H1 (cell line): ENCODE results near the gene LAMTOR4. TPM values are rescaled to one million over a fixed set of nuclear protein-coding genes. Genes with fewer than 3 reads are reported as not detected.

Experiments
- CTCF ChIA-PET: fragments of 300-600 bp; sonication (Branson Sonifier 250); formaldehyde crosslinking; loops from one replicate; lab custom pipeline; 2021; ENCODE audit not compliant: partially characterized antibody; lab: Charles Lee
- POLR2A ChIA-PET: fragments of 300-600 bp; sonication (Branson Sonifier 250); formaldehyde crosslinking; loops from one replicate; lab custom pipeline; 2021; ENCODE audit warnings: inconsistent platforms; ENCODE audit not compliant: partially characterized antibody; lab: Charles Lee
- DNase-seq, 2 experiments: peaks; one replicate each; pipeline versions ENCODE4 v3.0.0 to v3.0.0-alpha.2; 2010 to 2022; ENCODE audit warnings: low spot score in 2 of 2, low read depth in 1 of 2, mixed read lengths in 1 of 2
- FAIRE-seq: peaks from 2 replicates; lab custom pipeline; 2011; peaks lifted over from hg19 to GRCh38; lab: Jason Lieb, UNC
- H2AFZ ChIP-seq: 2 replicates; pipeline ENCODE4 v1.8.1; 2012; ENCODE audit warnings: low read length, inconsistent platforms
- H2AK5ac ChIP-seq: 2 replicates; pipeline ENCODE4 v1.6.1; 2013; ENCODE audit warnings: low read depth, low read length
- H2BK120ac ChIP-seq: replicated peaks from 2 replicates; pipeline ENCODE3; 2013; ENCODE audit warnings: low read depth, low read length, inconsistent platforms
- H2BK12ac ChIP-seq: 2 replicates; pipeline ENCODE4 v1.6.1; 2013; ENCODE audit warnings: low read depth, low read length
- H2BK15ac ChIP-seq: 2 replicates; pipeline ENCODE4 v1.6.1; 2013; ENCODE audit warnings: low read length
- H2BK20ac ChIP-seq: 2 replicates; pipeline ENCODE4 v1.6.1; 2013; ENCODE audit warnings: low read length
- H2BK5ac ChIP-seq: 2 replicates; pipeline ENCODE4 v1.6.1; 2013; ENCODE audit warnings: low read depth, low read length
- H3K14ac ChIP-seq: 2 replicates; pipeline ENCODE4 v1.6.1; 2013; ENCODE audit warnings: inconsistent platforms; ENCODE audit not compliant: insufficient read length
- H3K18ac ChIP-seq: 2 replicates; pipeline ENCODE4 v1.6.1; 2013; ENCODE audit warnings: low read length; ENCODE audit errors: extremely low read depth
- H3K23ac ChIP-seq: 2 replicates; pipeline ENCODE4 v1.6.1; 2013; ENCODE audit warnings: inconsistent platforms; ENCODE audit not compliant: insufficient read length
- H3K23me2 ChIP-seq: 2 replicates; pipeline ENCODE4 v1.6.1; 2013; ENCODE audit warnings: low read depth, low read length
- H3K27ac ChIP-seq: 2 replicates; pipeline ENCODE4 v1.6.1; 2011; ENCODE audit warnings: low read depth, low read length, inconsistent platforms
- H3K27me3 ChIP-seq, 4 experiments: replicated peaks in 1 of 4; 1 replicate in 1 of 4; 2 replicates in 3 of 4; pipeline versions ENCODE4 v1.6.1 to v1.8.1; 2011 to 2013; ENCODE audit warnings: low read length in 3 of 4, mild to moderate bottlenecking in 3 of 4, inconsistent platforms in 2 of 4, mixed read lengths in 2 of 4, moderate library complexity in 1 of 4; ENCODE audit not compliant: control insufficient read depth in 3 of 4, insufficient read depth in 3 of 4; ENCODE audit errors: extremely low read depth in 1 of 4
- H3K36me3 ChIP-seq, 4 experiments: 2 replicates each; pipeline versions ENCODE4 v1.6.1 to v1.8.1; 2011 to 2013; ENCODE audit warnings: mild to moderate bottlenecking in 4 of 4, low read length in 3 of 4, moderate library complexity in 2 of 4, control low read depth in 1 of 4, inconsistent platforms in 1 of 4; ENCODE audit not compliant: insufficient read depth in 4 of 4, control insufficient read depth in 2 of 4
- H3K4ac ChIP-seq: replicated peaks from 2 replicates; pipeline ENCODE3; 2013; ENCODE audit warnings: low read length, low read depth, mixed read lengths, inconsistent platforms; ENCODE audit not compliant: insufficient read length
- H3K4me1 ChIP-seq, 4 experiments: replicated peaks in 1 of 4; 1 replicate in 1 of 4; 2 replicates in 3 of 4; pipeline versions ENCODE4 v1.6.1 to v1.8.1; 2011 to 2013; ENCODE audit warnings: low read length in 3 of 4, inconsistent platforms in 2 of 4, mixed read lengths in 1 of 4; ENCODE audit not compliant: insufficient read depth in 4 of 4, control insufficient read depth in 3 of 4
- H3K4me2 ChIP-seq, 2 experiments: 2 replicates each; pipeline versions ENCODE4 v1.6.1 to v1.8.1; 2011 to 2013; ENCODE audit warnings: low read depth in 2 of 2, low read length in 2 of 2, control low read depth in 1 of 2, inconsistent platforms in 1 of 2, mild to moderate bottlenecking in 1 of 2; ENCODE audit not compliant: insufficient read depth in 1 of 2
- H3K4me3 ChIP-seq, 4 experiments: fragments of 200-600, 300-600 bp in 1 of 4; sonication (generic), shearing (Covaris generic), sonication (Bioruptor Twin) in 1 of 4; 2 replicates each; pipeline versions ENCODE4 v1.5.1 to v1.8.1; 2011 to 2016; ENCODE audit warnings: low read length in 4 of 4, low read depth in 3 of 4, control low read depth in 2 of 4, inconsistent platforms in 2 of 4, mild to moderate bottlenecking in 2 of 4, mixed read lengths in 1 of 4, moderate library complexity in 1 of 4; ENCODE audit not compliant: insufficient read depth in 2 of 4; ENCODE audit errors: extremely low read depth in 1 of 4
- H3K56ac ChIP-seq: replicated peaks from 2 replicates; pipeline ENCODE3; 2013; ENCODE audit warnings: low read depth, mild to moderate bottlenecking, mixed read lengths, low read length, inconsistent platforms; ENCODE audit not compliant: insufficient read length
- H3K79me1 ChIP-seq: 2 replicates; pipeline ENCODE4 v1.6.1; 2013; ENCODE audit warnings: low read depth, low read length, control low read depth
- H3K79me2 ChIP-seq, 2 experiments: 2 replicates each; pipeline versions ENCODE4 v1.6.1 to v1.8.1; 2012 to 2013; ENCODE audit warnings: low read length in 2 of 2, mild to moderate bottlenecking in 2 of 2, inconsistent platforms in 1 of 2; ENCODE audit not compliant: insufficient read depth in 2 of 2, control insufficient read depth in 1 of 2
- H3K9ac ChIP-seq, 4 experiments: replicated peaks in 1 of 4; 1 replicate in 1 of 4; 2 replicates in 3 of 4; pipeline versions ENCODE4 v1.6.1 to v1.8.1; 2011 to 2013; ENCODE audit warnings: low read depth in 3 of 4, low read length in 3 of 4, control low read depth in 2 of 4, mild to moderate bottlenecking in 2 of 4, moderate library complexity in 2 of 4, inconsistent platforms in 1 of 4; ENCODE audit errors: extremely low read depth in 1 of 4
- H3K9me3 ChIP-seq, 2 experiments: 2 replicates each; pipeline versions ENCODE4 v1.6.1 to v1.8.1; 2012 to 2013; ENCODE audit warnings: mild to moderate bottlenecking in 2 of 2, moderate library complexity in 2 of 2, control low read depth in 1 of 2, inconsistent platforms in 1 of 2, low read depth in 1 of 2, low read length in 1 of 2, mixed read lengths in 1 of 2; ENCODE audit not compliant: insufficient read depth in 2 of 2
- H4K20me1 ChIP-seq, 2 experiments: replicated peaks in 1 of 2; 2 replicates each; pipeline versions ENCODE3 to v1.8.1; 2011 to 2013; ENCODE audit warnings: inconsistent platforms in 2 of 2, low read length in 2 of 2, mild to moderate bottlenecking in 1 of 2; ENCODE audit not compliant: insufficient read depth in 2 of 2, control insufficient read depth in 1 of 2
- H4K5ac ChIP-seq: 2 replicates; pipeline ENCODE4 v1.6.1; 2013; ENCODE audit warnings: low read length, low read depth, mixed read lengths, inconsistent platforms; ENCODE audit not compliant: insufficient read length
- H4K8ac ChIP-seq: 2 replicates; pipeline ENCODE4 v1.8.0; 2013; ENCODE audit warnings: mild to moderate bottlenecking, moderate library complexity, low read length, inconsistent platforms; ENCODE audit not compliant: insufficient read depth; ENCODE audit errors: extremely low read depth
- H4K91ac ChIP-seq: replicated peaks from 2 replicates; pipeline ENCODE3; 2013; ENCODE audit warnings: low read length, mixed read lengths, inconsistent platforms; ENCODE audit not compliant: insufficient read length
- ATF2 ChIP-seq: IDR thresholded peaks from 2 replicates; pipeline ENCODE4 v1.6.1; 2012; ENCODE audit warnings: low read length, inconsistent platforms
- CEBPB ChIP-seq: IDR thresholded peaks from 2 replicates; pipeline ENCODE4 v1.6.1; 2012; ENCODE audit warnings: low read depth, low read length
- MAX ChIP-seq: IDR thresholded peaks from 2 replicates; pipeline ENCODE4 v1.6.1; 2012; ENCODE audit warnings: inconsistent platforms
- SIN3A ChIP-seq, 2 experiments: IDR thresholded peaks in 1 of 2; conservative IDR thresholded peaks in 1 of 2; 2 replicates each; pipeline ENCODE4 v1.6.1; 2011 to 2012; ENCODE audit warnings: low read length in 2 of 2, improper control_type of control experiment in 1 of 2, low read depth in 1 of 2, mild to moderate bottlenecking in 1 of 2
- YY1 ChIP-seq: IDR thresholded peaks from 2 replicates; pipeline ENCODE4 v1.6.1; 2011; ENCODE audit warnings: low read depth, mild to moderate bottlenecking, low read length
- ZNF274 ChIP-seq: IDR thresholded peaks from 2 replicates; pipeline ENCODE4 v1.7.0; 2012; ENCODE audit warnings: low read length, borderline replicate concordance; ENCODE audit errors: extremely low read depth
- WGBS, 2 experiments: shearing (Covaris generic) in 1 of 2; methylation state at CpG; one replicate each; pipeline versions ENCODE4 v1.1.6 to v1.1.7; 2013 to 2015; ENCODE audit warnings: low lambda C conversion rate in 2 of 2, mixed read lengths in 2 of 2, inconsistent platforms in 1 of 2, low coverage in 1 of 2, missing lambda C conversion rate in 1 of 2; ENCODE audit not compliant: insufficient replicate concordance in 2 of 2, insufficient coverage in 1 of 2, insufficient read length in 1 of 2; ENCODE audit errors: extremely low coverage in 1 of 2, missing lambda C conversion rate in 1 of 2; 5-methylcytosine and 5-hydroxymethylcytosine counted together
- polyA plus RNA-seq, 7 experiments: library from polyadenylated mRNA; depleted of rRNA in 3 of 7; stranded (reverse) in 5 of 7; unstranded in 2 of 7; fragments of >200 nt in 5 of 7; fragments of 200-250 nt in 2 of 7; gene quantifications; 1 replicate in 5 of 7; 2 replicates in 1 of 7; 4 replicates in 1 of 7; pipeline versions ENCODE4 v1.2.1 to v1.2.3, GENCODE V29; 2011 to 2013; ENCODE audit warnings: missing spikeins in 2 of 7, mixed read lengths in 2 of 7
- total RNA-seq: library from RNA; stranded (reverse); fragmentation: NEBNext Ultra II Directional; extraction: Animal tissue kit (Norgen Biotek cat#: 25700); gene quantifications from 2 replicates; pipeline ENCODE4 v1.2.1, GENCODE V29; 2021

Gene LAMTOR4
- total and polyA plus RNA-seq, 2 of the 8 experiments (the other 6 are each of a cell fraction or from before 2014, with no cell fraction given): 153 to 622 TPM

- no peak overlapping the region for H2BK20ac ChIP-seq
- H3K4me1 ChIP-seq: peaks cover 0 to 9% (median 3%) of the 10 kb centered on the region in 4 experiments; a peak in 3 of 7 replicates
- H3K4me2 ChIP-seq: no peak overlapping the region
- H4K91ac ChIP-seq: no peak overlapping the region
- DNase-seq (no peak), FAIRE-seq (no peak)
- no peak overlapping the region for H2BK120ac ChIP-seq
- 93% methylated on average over 11 of the region's 11 CpGs; no CpG with 5 or more reads in 1 of the 2 experiments for WGBS, 2 experiments
- no peak overlapping the region for H3K4ac ChIP-seq
- H3K27me3 ChIP-seq: peaks cover 0 to 4% (median 1%) of the 10 kb centered on the region in 4 experiments; a peak in 4 of 7 replicates
- no peak overlapping the region for H2BK15ac ChIP-seq
- no peak overlapping the region for H3K4me3 ChIP-seq
- no peaks in the 10 kb centered on the region for H3K79me1 ChIP-seq
- H2BK5ac ChIP-seq: no peak overlapping the region
- ChIA-PET CTCF (interaction anchor here (0.8 to 5.1 kb wide), 6 partner anchors 11 to 68 kb away, joined by 4 to 35 read pairs (median 6); no protein-coding TSS in a partner anchor), POLR2A (interaction anchor here (0.7 to 1.4 kb wide), 5 partner anchors 10 to 228 kb away, joined by 3 to 5 read pairs (median 3); partner anchors contain the start of gene ZCWPW1)
- no peak overlapping the region for H3K18ac ChIP-seq
- H3K23ac ChIP-seq: no peak overlapping the region
- H3K79me2 ChIP-seq: no peaks in the 10 kb centered on the region
- no peaks in the 10 kb centered on the region for H3K9me3 ChIP-seq
- H3K56ac ChIP-seq: no peak overlapping the region
- H2AFZ ChIP-seq: no peak overlapping the region
- TF ChIP-seq ATF2 (no peak), SIN3A (conservative IDR thresholded peaks at IDR 0.05 in 1 of 2, IDR thresholded peaks at IDR 0.05 in 1 of 2; ENCODE audit: low read depth in 1 of 2, low read length in 2 of 2) (no peak), CEBPB (no peak), YY1 (no peak), MAX (no peak), ZNF274 (no peak)
- TF ChIP-seq, all 59 proteins: peak for 0
- Histone ChIP-seq H4K8ac (no peak overlapping the region), H3K14ac (no peak overlapping the region), H4K5ac (no peak overlapping the region), H4K20me1 (no peaks in the 10 kb centered on the region), H3K23me2 (0 out of 2 replicates have a peak, but pooled peaks cover 1% of the 10 kb centered on the region), H3K9ac (no peak overlapping the region), H3K36me3 (no peaks in the 10 kb centered on the region), H2BK12ac (no peak overlapping the region), H3K27ac (no peak overlapping the region), H2AK5ac (no peak overlapping the region)
Observed at GRCh38 chr7:100200693-100201092, 52.0 kb downstream of the LAMTOR4 start.
